CD4-positive, alpha-beta T cell treated with Interferon gamma for 1 hour (primary cell): ENCODE measurements around the gene MTNR1B.

Experiments
- DNase-seq: peaks from one replicate; pipeline ENCODE4 v3.0.0-alpha.2; 2020

Gene MTNR1B

DNA sequence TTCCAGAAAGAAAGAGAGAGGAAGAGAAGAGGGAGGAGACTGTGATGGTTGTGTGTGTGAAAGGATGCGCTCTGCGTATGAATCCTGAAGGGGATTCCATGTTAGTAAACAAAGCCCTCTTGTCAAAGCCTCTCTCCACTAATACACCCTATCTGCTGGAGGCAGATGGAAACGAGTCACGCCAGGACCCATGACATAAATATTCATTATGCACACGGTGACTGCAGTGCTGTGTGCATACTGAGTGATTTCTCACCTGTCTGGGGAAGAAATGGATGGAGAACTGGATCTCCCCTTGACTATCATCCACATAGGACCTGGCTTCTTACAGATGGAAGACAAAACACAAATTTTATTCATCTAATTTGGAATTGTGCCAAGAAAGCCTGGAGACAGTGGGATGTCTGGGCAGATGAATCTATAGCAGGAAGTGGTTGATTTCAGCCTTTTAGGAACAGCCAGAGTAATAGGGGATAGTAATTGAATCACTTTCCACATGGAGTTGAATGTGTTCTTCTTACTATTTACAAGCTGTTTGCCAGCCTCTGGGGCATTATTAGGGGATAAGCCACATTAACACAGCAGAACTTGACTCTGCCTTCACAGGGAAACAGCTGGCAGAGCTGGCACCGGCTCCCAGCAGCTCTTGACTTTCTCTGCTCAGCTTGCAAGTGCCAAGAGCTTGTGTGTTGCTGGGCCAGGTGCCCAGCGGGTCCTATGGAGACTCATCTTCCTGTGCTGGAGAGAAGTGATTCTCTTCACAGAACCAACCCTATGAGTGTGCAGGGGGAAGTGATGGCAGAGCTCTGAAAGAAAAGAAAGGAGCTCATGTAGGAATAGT lies 9.0 kb downstream of the MTNR1B start:
- DNase-seq: no peak

DNA sequence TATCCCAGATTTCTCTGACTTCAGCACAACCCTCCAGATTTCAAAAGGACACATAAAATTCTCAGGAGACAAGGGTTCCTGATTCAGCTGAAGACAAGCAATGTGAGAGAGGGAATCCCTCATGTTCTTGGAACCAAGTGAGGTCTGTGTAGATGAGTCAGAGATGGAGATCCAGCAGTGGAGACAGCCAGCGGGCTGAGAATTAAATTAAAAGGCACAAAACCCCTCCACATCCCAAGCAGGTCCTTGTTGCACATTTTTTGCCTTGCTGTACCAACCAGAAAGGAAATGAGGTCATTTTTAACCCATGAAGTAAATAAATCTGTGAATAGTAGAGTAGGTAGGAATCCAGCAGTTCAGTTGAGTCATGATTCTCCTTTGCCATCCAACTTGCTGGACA lies 9.7 kb downstream of the MTNR1B start:
- no peak for DNase-seq

DNA sequence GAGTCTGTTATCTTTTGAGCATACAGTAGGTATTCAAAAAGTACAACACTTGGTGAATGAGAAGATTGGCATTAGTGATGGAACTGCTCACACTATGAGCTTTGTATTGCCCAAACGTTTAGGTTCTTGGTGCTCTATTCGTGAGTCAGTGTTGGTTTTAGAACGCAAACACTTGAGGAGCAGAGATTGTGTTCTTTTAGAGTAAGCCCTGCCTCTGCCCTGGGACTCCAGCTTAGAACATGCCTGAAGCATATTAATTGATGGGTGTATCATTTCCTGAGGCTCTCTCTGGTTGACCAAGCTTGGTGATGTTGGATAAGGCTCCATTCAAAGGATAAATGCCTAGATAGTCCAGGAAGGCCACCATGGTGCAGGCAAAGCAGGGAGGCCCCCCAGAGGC lies 10.9 kb downstream of the MTNR1B start:
- DNase-seq: no peak

DNA sequence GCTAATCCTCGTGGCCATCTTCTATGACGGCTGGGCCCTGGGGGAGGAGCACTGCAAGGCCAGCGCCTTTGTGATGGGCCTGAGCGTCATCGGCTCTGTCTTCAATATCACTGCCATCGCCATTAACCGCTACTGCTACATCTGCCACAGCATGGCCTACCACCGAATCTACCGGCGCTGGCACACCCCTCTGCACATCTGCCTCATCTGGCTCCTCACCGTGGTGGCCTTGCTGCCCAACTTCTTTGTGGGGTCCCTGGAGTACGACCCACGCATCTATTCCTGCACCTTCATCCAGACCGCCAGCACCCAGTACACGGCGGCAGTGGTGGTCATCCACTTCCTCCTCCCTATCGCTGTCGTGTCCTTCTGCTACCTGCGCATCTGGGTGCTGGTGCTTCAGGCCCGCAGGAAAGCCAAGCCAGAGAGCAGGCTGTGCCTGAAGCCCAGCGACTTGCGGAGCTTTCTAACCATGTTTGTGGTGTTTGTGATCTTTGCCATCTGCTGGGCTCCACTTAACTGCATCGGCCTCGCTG lies 12.1 kb downstream of the MTNR1B start:
- DNase-seq: no peak

DNA sequence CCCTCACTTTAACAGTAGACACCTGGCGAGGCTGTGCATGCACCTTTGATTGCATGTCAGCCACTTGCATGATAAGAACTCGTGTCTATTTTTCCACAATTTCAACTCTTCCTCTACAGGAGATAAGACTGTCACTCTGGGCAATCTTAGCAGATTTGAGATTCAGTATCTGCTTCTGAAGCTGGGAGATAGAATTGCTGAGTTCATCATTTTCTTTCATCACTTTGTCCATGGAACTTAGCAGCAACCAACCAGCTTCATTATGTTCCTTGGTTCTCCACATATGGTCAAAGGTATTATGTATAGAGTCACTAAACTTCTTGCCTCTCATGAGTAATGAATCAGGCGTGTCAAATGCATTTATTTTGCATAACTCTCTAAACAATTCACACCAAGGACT lies 17.1 kb downstream of the MTNR1B start:
- DNase-seq: no peak

DNA sequence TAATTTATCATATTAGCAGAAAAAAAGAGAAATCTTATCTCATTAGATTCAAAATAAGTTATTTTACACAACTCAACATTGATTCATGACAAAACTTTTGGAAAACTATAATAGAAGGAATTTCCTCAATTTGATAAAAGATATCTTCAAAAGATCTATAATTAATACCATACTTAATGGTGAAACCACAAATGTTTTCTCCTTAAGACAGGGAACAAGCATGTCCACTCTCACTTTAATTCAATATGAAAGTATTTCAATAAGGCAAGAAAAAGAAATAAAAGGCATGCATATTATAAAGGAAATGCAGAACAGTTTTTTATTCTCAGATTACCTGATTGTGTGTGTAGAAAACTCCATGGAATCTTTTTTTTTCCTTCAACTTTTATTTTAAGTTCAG lies 23.6 kb downstream of the MTNR1B start:
- DNase-seq: no peak

DNA sequence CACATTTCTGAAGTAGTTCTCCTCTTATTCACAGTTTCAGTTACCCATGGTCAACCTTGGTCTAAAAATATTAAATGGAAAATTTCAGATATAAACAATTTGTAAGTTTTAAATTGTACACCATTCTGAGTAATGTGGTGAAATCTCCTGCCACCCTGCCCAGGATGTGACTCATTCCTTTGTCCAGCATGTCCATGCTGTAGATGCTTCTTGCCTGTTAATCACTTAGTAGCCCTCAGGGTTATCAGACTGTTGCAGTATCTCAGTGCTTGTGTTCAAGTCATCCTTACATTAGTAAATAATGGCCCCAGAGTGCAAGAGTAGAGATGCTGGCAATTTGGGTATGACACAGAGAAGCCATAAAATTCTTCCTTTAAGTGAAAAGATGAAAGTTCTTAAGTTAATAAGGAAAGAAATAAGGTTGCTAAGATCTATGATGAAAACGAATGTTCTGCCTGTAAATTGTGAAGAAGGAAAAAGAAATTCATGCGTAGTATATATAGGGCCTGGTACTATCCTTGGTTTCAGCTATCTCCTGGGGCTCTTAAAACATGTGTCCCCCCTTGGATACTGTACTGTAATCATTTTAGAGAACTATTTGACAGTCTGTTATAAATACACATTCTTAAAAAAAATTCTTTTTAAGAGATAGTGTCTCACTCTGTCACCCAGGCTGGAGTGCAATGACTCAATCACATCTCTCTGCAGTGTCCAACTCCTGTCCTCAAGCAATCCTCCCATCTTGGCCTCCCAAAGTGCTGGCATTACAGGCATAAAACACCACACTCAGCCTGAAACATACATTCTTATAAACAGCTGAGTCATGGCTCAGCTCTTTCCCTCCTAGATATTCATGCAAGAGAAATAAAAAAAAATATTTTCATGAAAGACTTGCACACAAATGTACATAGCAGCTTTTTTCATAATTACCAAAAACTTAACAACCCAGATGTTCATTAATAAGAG lies 31.3 kb downstream of the MTNR1B start:
- DNase-seq: no peak

DNA sequence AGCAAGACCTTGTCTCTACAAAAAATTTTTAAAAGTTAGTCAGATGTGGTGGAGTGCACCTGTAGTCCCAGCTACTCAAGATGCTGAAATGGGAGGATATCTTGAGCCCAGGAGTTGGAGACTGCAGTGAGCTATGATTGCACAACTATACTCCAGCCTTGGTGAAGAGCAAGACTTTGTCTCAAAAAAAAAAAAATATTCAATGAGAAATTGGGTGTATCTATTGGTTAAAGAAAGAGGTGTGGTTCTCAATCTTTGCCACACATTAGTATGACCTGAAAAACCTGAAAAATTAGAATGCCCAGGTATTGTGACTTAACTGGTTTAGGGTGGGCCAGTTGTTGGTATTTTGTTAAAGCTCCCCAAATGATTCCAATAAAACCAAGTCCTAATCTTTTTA lies 32.4 kb downstream of the MTNR1B start:
- no peak for DNase-seq

DNA sequence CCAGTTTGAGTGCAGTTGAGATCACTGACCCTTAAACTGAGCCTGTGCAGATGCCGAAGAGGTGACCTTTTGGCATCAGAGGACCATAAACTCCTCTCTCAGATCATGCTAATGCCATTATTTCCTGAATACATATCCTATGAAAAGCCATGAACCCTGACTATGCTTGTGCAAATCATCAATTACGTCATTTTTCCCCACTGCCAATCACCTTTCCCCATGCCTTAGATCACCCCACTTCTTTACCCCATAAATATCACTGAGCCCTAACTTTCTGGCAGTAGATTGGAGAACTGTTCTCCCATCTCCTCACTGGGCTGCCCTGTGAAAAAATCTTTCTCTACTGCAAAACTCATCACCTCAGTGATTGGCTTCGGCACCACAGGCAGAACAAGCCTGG lies 32.9 kb downstream of the MTNR1B start:
- DNase-seq: no peak

DNA sequence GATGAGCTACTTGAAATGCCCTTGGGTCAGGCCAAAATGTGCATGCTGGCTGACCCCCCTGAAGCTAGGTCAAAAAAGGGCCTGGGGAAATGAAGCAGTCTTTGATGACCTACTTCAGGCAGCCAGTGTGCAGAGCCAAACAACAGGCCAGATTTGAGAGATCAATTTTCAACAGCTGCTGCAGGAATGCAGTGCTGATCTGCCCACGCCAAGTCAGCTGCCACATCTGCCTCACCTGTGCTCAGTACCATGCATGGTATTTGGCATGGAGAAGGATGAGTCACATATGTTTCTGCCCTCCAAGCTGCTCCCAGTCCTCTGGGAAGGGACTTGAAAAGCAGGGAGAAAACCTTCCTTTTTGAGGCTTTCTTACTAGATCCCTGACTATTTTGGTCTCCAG lies 35.8 kb downstream of the MTNR1B start:
- DNase-seq: no peak

DNA sequence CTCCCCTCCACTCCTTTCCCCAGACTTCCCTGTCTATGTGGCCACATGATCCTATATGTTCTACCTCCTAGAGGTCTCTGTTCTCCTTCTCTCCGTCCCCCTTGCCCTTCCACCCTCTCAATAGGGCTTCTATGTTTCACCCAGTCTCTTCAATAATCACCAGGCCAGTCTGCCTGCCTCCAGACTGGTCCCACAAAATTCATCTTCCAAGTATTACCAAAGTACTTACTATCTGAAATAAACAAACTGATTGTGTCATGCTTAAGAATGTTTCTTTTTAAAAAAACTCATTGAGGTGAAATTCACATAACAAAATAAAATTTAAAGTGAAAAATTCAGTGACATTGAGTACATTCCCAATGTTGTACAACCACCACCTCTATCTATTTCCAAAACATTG lies 44.2 kb downstream of the MTNR1B start:
- DNase-seq: no peak

DNA sequence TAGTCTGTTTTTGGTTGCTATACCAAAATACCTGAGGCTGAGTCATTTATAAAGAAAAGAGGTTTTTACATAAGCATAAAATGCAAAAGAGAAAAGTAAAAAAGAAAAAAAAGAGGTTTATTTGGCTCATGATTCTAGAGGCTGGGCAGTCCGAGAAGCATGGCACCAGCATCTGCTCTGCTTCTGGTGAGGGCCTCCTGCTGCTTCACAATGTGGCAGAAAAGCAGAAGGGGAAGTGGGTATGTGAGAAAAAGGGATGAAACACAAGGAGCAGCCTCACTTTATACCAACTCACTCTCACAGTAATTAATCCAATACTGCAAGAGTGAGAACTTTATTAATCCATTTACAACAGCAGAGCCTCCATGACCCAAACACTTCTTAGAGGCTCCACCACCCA lies 47.1 kb downstream of the MTNR1B start:
- no peak for DNase-seq

DNA sequence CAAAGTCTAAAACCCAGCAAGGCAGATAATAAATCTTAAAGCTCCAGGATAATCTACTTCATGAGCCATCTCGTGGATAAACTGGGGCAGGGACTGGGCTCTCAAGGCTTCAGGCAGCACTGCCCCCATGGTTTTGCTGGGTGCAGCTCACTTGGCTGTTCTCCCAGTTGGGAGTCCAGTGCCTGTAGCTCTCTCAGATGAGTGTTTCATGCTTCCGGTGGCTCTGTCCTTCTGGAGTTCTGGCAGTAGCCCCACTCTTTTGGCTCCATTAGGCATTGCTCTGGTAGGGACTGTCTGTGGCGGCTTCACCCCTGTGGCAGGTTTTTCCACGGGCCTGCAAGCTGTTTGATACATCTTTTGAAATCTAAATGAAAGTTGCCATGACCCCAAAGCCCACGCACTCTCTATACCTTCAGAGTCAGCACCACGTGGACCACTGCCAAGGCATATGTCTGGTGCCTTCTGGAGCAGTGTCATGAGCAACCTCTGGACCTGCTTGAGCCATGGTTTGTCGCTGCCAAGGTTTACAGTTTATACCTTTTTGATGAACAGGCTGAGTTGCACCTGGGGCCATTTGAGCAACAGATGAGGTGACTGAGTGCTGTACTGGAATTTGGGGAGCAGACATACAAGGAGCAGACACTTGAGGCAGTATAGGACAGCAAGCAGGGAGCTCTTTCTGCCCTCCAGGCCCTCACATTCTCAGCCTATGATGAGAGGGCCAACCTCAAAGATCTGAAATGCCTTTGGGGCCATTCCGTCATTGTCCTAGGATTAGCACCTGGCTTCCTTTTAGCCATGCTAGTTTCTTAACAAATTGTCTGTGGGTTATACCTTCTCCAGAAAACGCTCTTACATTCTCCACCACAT lies 48.6 kb downstream of the MTNR1B start:
- DNase-seq: no peak

DNA sequence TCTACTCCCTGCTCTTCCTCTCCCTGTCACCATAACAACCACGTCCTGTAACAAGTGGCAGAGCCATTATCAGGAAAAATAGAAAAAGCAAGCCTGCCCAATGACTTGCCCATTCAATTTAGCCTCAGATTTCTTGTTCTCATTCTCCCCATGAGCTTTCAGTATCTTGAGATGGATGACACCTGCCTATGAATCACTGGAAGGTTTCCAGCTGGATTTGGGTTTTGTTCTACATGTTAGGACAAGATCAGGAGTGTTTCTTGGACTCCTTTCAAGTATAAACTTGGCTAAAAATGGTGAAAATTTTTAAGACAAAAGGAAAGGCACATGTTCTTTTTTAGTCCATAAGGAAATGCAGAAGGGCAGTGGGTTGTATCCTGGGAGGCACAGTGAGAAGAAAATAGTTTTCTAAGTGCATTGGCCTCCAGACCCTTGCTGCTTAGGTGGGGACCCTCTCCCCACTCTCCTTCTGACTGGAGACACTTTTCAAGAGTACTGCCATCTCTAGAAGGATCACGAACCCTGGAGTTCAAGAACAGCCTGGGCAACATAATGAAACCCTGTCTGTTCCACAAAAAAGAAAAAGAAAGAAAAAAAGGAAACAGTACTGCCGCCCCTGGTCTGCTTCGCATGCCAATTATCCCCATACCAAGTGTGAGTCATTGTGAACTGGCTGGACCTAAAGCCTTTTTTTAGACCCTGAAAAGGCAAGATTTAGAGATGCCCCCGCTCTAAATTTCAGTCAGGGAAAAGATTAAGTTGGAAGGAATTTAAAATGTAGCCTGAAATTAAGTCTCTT lies 51.0 kb downstream of the MTNR1B start:
- DNase-seq: no peak

DNA sequence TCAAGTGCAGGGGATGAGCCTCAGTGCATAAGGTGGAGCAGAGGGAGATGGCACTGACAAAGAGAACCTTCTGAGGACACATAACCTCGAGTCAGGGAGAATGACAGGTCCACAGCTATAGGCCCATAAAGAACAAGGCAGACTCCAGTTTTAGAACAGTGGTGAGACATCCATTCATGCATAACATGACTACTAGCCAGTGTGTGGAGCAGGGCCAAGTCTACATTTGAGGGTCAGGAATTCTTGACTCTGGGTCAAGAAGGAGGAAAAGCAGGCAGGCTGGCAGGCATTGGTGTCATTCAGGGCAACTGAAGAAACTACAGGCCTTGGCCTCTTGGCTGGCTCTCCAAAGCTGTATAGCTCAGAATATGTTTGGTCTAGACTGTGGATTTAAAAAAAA lies 54.9 kb downstream of the MTNR1B start:
- no peak for DNase-seq

DNA sequence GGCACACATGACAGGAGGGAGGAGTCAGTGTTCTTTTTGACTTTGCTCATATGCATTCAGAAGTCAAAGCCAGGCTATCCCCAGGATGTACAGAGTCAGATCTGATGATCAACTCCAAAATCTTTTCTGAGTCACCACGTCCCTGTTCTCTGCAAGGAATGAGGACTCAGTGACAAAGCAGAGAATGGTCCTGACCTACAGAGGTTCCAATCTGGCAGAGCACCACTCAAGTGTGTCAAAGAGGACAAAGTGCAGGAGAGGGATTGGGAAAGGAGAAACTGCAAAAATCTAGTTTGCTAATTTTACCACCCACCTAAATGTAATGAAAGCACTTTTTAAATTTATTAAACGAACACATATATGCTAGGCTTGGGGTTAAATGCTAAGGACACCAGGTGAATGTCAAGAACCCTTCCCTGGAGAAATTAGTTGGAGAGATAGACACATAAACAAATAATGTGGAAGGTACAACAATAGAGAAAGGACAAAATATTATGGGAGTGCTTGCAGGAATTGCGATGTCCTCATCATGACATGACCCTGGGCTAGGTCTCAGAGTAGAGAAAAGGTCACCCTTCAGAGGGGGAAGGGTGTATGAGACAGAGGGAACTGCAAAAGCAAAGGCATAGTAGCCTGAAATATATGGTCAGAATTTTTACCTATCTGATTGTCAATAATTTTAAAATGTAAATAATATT lies 56.3 kb downstream of the MTNR1B start:
- DNase-seq: no peak

DNA sequence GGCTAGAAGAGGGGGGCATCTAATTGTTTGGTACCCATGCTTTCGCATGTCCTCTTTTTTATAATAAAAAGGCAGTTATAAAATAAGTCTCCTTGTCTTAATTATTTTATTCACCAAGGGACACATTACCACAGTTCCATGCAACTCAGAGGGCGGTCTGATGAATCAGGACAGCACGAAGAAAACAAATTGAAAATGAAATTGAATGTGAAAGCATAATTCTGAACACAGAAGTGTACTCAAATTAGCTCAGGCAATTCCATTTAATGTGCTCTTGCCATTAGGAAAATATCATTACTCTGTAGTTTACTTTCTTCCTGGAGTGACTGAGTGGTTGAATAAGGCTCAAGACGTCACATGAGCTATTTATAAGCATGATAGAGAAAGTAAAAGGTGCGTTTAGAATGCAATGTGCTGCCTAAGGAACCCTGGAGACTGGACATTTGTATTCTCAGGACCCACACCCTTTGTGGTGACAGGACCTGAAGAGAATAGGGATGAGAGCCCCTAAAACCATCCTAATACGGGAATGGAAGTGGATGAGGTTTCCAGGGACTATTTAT lies 59.6 kb downstream of the MTNR1B start:
- no peak for DNase-seq

DNA sequence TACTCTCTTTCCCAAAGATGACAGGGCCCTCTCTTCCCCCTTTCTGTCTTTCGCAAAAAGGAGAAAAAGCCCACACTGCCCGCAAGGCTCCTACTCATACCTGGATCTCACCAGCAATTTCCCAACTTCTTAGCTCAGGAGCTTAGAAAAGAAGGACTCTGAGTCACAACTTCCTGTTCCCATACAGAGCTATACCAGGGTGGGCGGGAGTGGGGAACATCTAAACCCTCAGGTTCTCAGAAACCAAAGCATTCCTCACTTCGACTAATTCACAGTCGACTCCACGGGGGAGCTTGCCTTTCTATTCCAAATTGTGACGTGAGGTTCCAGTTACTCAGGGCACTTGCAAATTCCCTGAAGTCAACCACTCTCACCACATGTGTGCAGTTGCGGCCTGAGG lies 61.9 kb downstream of the MTNR1B start:
- DNase-seq: no peak
